Stimulated activated CD8-positive, alpha-beta memory T cell treated with anti-CD3 and anti-CD28 coated beads, Interleukin-15, amount 100 ng/mL, for 24 hours (primary cell): ENCODE results near the gene GLP1R.

Source experiments
- DNase-seq: peaks from one replicate; pipeline ENCODE4 v3.0.0-alpha.2; 2020; ENCODE audit warnings: low read depth

GLP1R gene

GRCh38 chr6:39062014-39062740 is 13.6 kb downstream of the GLP1R start:
- DNase-seq = no peak

GRCh38 chr6:39063526-39063925 is 14.9 kb downstream of the GLP1R start:
- no peak for DNase-seq

- no peak for DNase-seq
Observed at GRCh38 chr6:39065561-39065960, 17.0 kb downstream of the GLP1R start.

GRCh38 chr6:39068391-39068790 is 19.8 kb downstream of the GLP1R start:
- DNase-seq = no peak

GRCh38 chr6:39072830-39073229 is 24.2 kb downstream of the GLP1R start:
- DNase-seq = no peak

- no peak for DNase-seq
Observed at GRCh38 chr6:39073471-39074355, 25.1 kb downstream of the GLP1R start.

GRCh38 chr6:39074486-39074885 is 25.9 kb downstream of the GLP1R start:
- no peak for DNase-seq

- no peak for DNase-seq
Observed at GRCh38 chr6:39075010-39075686, 26.6 kb downstream of the GLP1R start.

- DNase-seq = no peak
Observed at GRCh38 chr6:39075807-39076622, 27.4 kb downstream of the GLP1R start.

GRCh38 chr6:39076623-39077535 is 28.3 kb downstream of the GLP1R start:
- no peak for DNase-seq

- no peak for DNase-seq
Observed at GRCh38 chr6:39077882-39078594, 29.5 kb downstream of the GLP1R start.

- DNase-seq = no peak
Observed at GRCh38 chr6:39078695-39079094, 30.1 kb downstream of the GLP1R start.

- DNase-seq = no peak
Observed at GRCh38 chr6:39079197-39080125, 30.9 kb downstream of the GLP1R start.

GRCh38 chr6:39080246-39080875 is 31.8 kb downstream of the GLP1R start:
- DNase-seq = no peak

GRCh38 chr6:39082310-39082709 is 33.7 kb downstream of the GLP1R start:
- DNase-seq = no peak

GRCh38 chr6:39083231-39083634 is 34.7 kb downstream of the GLP1R start:
- no peak for DNase-seq

GRCh38 chr6:39084506-39084905 is 35.9 kb downstream of the GLP1R start:
- no peak for DNase-seq

- no peak for DNase-seq
Observed at GRCh38 chr6:39085129-39085797, 36.7 kb downstream of the GLP1R start.
